ENCODE results near the gene SNX9. TPM values are rescaled to one million over a fixed set of nuclear protein-coding genes. Genes with fewer than 3 reads are reported as not detected.

Gene SNX9
- polyA plus RNA-seq (2011; rRNA removed), result 26.8 and 29.8 TPM in 2 replicates
- polyA plus RNA-seq (2012; cell fraction: cytosol; rRNA removed), result 13.4 and 14.5 TPM in 2 replicates
- 10.9 and 15.5 TPM in 2 replicates for polyA plus RNA-seq (2012; cell fraction: nucleus; rRNA removed)
- polyA plus RNA-seq (2017; fragmentation: RNase III; extraction: RNeasy Plus Mini Kit Qiagen cat#74134 plus additional on column Dnase treatment), result 12.8 to 13.9 TPM (median 13.0 TPM) in 3 replicates
- polyA minus RNA-seq (2011; rRNA and poly(A)+ RNA removed), result 13.3 and 15.5 TPM in 2 replicates

- H3K4me3 ChIP-seq, result peak within 1 kb of the TSS; percentile 99
- H3K9me3 ChIP-seq, result no peaks in the 10 kb centered on the region
- no CpG with 5 or more reads among the region's 92 CpGs for WGBS (ENCODE audit: missing lambda C conversion rate)
- DNase-seq (ENCODE audit: low read depth in 1 of 2, low spot score in 1 of 2), result peak; percentile 38 to 71
- peak; percentile 90 to 94 for ATAC-seq
- no peak for FAIRE-seq
- POLR2A ChIA-PET, result interaction anchor here (1.2 kb wide), 1 partner anchor 58 kb away, joined by 3 read pairs; no protein-coding TSS in a partner anchor
- TF ChIP-seq, protein P1, sequence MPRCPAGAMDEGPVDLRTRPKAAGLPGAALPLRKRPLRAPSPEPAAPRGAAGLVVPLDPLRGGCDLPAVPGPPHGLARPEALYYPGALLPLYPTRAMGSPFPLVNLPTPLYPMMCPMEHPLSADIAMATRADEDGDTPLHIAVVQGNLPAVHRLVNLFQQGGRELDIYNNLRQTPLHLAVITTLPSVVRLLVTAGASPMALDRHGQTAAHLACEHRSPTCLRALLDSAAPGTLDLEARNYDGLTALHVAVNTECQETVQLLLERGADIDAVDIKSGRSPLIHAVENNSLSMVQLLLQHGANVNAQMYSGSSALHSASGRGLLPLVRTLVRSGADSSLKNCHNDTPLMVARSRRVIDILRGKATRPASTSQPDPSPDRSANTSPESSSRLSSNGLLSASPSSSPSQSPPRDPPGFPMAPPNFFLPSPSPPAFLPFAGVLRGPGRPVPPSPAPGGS (IDR thresholded peaks at IDR 0.05), result 0 out of 3 replicates have a peak, but pooled peaks have one; percentile 44
- no peak for TF ChIP-seq ZFP36 (IDR thresholded peaks at IDR 0.05; ENCODE audit: borderline replicate concordance, partially characterized antibody)
- TF ChIP-seq SMC3 (IDR thresholded peaks at IDR 0.05), result 0 out of 3 replicates have a peak, but pooled peaks have one; percentile 16
- TF ChIP-seq POLR2A (IDR thresholded peaks at IDR 0.05; ENCODE audit: low read length), result peak; percentile 43; the same call in 1 of the 2 replicates
- peak in 1 of 2 experiments; percentile 45; a peak in 1 of 5 replicates for TF ChIP-seq JUN (IDR thresholded peaks at IDR 0.05)
- peak within 1 kb of the TSS; percentile 94 for H3K4me2 ChIP-seq
- H3K27ac ChIP-seq, result peak within 1 kb of the TSS; percentile 96 to 99
- H3K4me1 ChIP-seq, result peaks cover 22% of the 10 kb centered on the region
- CTCF ChIA-PET, result no interaction called here
Observed at GRCh38 chr6:157823001-157823527, at the start of gene SNX9. TSS of gene SNX9 (plus strand) at chr6:157823246. CDS start at chr6:157823435, 189 bp downstream.

DNA sequence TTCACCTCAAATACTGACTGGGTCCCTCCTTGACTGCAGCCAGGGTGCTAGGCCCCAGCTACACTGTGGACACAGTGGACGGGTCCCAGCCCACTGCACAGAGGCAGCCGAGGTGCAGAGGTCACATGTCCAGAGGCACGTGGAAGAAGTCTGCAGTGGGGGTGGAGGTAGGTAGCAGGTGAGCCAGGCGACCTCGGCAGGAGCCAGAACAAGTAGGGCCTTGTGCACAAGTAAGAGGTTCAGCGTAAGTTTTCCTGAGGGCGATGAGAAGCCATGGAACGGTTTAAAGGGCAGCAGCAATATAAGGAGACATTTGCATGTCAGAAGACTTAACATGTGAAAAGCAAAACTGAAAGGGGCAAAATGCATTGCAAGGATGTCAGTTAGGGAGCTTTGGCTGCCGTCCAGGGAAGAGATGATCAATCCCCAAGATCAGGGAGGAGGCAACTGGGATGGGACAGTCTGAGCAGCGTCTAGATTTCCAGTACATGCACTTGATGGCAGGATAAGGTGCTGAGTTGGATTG lies 49.7 kb upstream of the SNX9 start:
- FAIRE-seq (no peak), ATAC-seq (no peak), DNase-seq (ENCODE audit: low read depth in 1 of 2, low spot score in 1 of 2) (no peak)
- Histone ChIP-seq H3K9me3 (no peaks in the 10 kb centered on the region), H3K4me1 (peaks cover 27% of the 10 kb centered on the region), H3K4me3 (no peak overlapping the region), H3K4me2 (no peak overlapping the region), H3K27ac (no peak overlapping the region)
- 84% methylated on average over 10 of the region's 10 CpGs for WGBS (ENCODE audit: missing lambda C conversion rate)
- POLR2A ChIA-PET, result no interaction called here
- CTCF ChIA-PET, result interaction anchor here (1.1 kb wide), 1 partner anchor 16 kb away, joined by 7 read pairs; no protein-coding TSS in a partner anchor
- TF ChIP-seq JUN (IDR thresholded peaks at IDR 0.05) (no peak), HEYL (CRISPR knock-in tag; IDR thresholded peaks at IDR 0.05) (no peak), ELK1 (IDR thresholded peaks at IDR 0.05; ENCODE audit: low read depth, low read length) (no peak), POLR2AphosphoS2 (conservative IDR thresholded peaks at IDR 0.05; ENCODE audit: low read length) (no peak)
- TF ChIP-seq, protein P2, sequence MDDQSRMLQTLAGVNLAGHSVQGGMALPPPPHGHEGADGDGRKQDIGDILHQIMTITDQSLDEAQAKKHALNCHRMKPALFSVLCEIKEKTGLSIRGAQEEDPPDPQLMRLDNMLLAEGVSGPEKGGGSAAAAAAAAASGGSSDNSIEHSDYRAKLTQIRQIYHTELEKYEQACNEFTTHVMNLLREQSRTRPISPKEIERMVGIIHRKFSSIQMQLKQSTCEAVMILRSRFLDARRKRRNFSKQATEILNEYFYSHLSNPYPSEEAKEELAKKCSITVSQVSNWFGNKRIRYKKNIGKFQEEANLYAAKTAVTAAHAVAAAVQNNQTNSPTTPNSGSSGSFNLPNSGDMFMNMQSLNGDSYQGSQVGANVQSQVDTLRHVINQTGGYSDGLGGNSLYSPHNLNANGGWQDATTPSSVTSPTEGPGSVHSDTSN (IDR thresholded peaks at IDR 0.05), result no peak

DNA sequence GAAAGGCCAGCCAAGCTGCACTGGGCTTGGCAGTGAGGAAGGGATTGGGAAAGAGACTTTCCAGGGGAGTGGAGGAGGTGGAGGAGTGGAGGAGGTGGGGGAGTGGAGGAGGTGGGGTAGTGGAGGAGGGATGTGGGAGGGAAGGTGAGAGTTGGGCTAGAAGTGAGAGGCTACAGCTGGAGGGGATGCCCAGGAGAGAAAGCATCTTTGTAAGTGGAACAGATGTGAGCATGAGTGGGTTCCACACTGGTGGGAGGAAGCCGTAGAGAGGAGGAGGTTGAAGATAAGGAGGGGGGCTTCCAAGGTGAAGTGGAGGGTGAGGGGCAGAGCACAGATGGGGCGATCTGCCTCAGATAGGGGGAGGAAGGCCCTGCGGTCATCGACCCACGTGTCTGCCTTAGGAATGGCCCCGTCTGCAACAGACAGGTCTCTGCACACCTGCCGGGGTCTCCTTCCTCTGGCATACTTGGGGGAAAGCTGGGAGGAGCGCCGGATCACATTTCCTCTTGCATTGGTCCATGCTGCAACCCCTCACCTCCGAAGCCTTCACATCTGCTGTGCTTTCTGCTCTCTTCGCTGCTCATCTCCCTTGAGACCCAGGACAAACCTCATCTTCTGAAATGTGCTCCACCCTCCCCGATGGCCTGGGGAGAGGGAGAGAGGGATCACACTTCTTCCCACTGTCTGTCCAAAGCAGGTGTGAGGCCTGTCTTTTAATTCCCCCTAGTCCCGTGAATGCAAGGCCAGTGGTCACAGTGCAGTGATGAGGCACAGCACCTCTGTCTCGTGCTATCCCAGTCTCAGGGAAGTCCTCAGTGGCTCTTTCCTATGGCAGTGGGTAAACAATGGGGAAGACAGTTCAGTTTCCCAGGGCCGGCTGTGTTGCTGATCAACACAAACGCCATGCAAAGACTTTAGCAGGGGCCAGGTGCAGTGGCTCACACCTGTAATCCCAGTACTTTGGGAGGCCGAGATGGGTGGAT lies 48.6 kb upstream of the SNX9 start:
- POLR2A ChIA-PET, result no interaction called here
- peaks cover 32% of the 10 kb centered on the region for H3K4me1 ChIP-seq
- TF ChIP-seq ZC3H11A (IDR thresholded peaks at IDR 0.05) (no peak), ZSCAN20 (CRISPR knock-in tag; IDR thresholded peaks at IDR 0.05) (no peak), FOXS1 (CRISPR knock-in tag; IDR thresholded peaks at IDR 0.05) (no peak), POLR2AphosphoS2 (conservative IDR thresholded peaks at IDR 0.05; ENCODE audit: low read length) (no peak), RNF2 (IDR thresholded peaks at IDR 0.05; ENCODE audit: borderline replicate concordance, low read depth) (no peak), HMGXB4 (CRISPR knock-in tag; IDR thresholded peaks at IDR 0.05; ENCODE audit: borderline replicate concordance) (no peak), ZNF302 (CRISPR knock-in tag; IDR thresholded peaks at IDR 0.05) (no peak), POLR2A (IDR thresholded peaks at IDR 0.05; ENCODE audit: low read length) (no peak), EHF (CRISPR knock-in tag; IDR thresholded peaks at IDR 0.05) (no peak), NR3C1 (IDR thresholded peaks at IDR 0.05) (no peak), SMC3 (IDR thresholded peaks at IDR 0.05) (no peak)
- TF ChIP-seq, protein P2 (IDR thresholded peaks at IDR 0.05), result no peak
- CTCF ChIA-PET, result interaction anchor here (0.6 kb wide), 1 partner anchor 18 kb away, joined by 3 read pairs; no protein-coding TSS in a partner anchor
- ATAC-seq (peak; percentile 56 to 96), FAIRE-seq (no peak), DNase-seq (ENCODE audit: low read depth in 1 of 2, low spot score in 1 of 2) (peak in 1 of 2 experiments; percentile 64)
- WGBS (ENCODE audit: missing lambda C conversion rate), result 67% methylated on average over 16 of the region's 17 CpGs
- H3K9me3 ChIP-seq, result no peaks in the 10 kb centered on the region
- H3K4me2 ChIP-seq, result no peak overlapping the region
- H3K4me3 ChIP-seq, result no peak overlapping the region
- peak overlapping the region; percentile 21 to 55; a peak in 4 of 6 replicates for H3K27ac ChIP-seq

Data from A549 (cell line).